Renal pelvis (tissue), 4 donors: ENCODE results near the gene TNS4. TPM values are rescaled to one million over a fixed set of nuclear protein-coding genes. Genes with fewer than 3 reads are reported as not detected.

Experiments used
- DNase-seq: peaks from one replicate; pipeline ENCODE4 v3.0.0-alpha.2; 2013
- polyA plus RNA-seq, 3 donors: library from polyadenylated mRNA; unstranded; fragments of 120-200 nt; gene quantifications; one replicate each; pipeline ENCODE4 v1.2.1, GENCODE V29; 2013; ENCODE audit not compliant: insufficient read length in 3 of 3

Gene TNS4
- polyA plus RNA-seq, 3 donors = 0.01 to 0.08 TPM; not detected in 1

DNA sequence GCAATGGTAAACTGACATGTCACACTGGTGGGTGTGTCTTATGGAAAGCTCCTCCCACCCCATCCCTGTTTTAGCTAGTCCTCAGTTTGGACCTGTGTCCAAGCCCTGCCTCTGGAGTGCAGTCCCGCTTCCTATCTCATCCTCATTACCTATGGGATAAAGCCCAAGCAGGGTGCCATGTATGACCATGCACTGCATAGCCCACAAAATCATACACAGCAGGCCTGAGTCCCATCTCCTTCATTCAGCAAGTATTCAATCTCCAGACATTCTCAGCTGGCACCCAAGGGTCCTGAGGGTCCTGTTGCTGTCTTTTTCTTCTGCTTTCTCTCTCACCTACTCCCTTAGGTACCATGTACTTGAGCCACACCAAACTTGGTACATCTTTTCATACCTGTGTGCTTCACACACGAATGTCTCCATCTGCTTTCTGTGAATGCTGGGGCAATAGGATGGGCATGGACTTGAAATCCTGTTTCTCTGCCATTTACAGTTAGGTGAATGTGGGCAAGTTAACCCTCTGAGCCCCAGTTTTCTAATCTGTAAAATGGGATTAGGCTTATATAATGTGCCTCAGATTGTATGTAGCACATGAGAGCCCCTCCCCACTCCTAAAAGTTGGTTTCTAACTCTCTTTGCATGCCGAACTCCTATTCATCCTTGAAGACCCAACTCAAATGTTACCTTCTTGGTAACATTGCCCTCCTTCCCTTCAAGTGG is 28.5 kb downstream of the TNS4 start:
- DNase-seq = no peak

DNA sequence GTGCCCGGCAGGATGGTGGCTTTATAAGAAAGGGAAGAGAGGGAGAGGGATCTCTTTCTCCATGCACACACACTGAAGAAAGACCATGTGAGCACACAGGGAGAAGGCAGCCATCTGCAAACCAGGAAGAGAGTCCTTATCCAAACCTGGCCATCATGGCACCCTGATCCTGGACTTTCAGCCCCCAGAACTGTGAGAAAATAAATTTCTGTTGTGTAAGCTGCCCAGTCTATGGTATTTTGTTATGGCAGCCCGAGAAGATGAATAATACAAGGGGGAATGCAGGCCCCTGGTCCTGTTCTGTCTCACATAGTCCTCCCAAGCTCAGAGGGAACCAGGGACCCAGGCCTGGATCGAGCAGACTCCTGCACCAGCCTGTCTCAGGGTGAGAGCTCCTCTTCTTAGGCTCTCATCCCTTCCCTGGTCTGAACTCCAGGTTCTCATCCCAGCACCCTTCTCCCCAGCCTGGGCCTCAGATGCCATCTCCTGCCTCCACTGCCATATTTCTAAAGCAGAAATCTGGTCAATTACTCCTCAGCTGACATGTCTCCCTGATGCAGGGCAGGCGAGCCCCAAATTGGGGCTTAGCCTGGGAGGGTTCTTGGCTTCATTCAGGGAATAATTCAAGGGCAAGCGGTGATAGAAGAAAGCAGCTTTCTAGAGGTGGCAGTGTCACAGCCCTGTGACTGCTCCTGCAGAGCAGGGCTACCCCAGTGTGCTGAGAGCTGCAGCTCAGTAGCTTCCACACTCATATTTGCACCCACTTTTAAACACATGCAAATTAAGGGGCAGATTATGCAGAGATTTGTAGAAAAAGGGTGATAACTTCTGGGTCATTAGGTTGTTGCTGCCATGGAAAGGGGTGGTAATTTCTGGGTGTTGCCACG is 29.3 kb downstream of the TNS4 start:
- DNase-seq = no peak

DNA sequence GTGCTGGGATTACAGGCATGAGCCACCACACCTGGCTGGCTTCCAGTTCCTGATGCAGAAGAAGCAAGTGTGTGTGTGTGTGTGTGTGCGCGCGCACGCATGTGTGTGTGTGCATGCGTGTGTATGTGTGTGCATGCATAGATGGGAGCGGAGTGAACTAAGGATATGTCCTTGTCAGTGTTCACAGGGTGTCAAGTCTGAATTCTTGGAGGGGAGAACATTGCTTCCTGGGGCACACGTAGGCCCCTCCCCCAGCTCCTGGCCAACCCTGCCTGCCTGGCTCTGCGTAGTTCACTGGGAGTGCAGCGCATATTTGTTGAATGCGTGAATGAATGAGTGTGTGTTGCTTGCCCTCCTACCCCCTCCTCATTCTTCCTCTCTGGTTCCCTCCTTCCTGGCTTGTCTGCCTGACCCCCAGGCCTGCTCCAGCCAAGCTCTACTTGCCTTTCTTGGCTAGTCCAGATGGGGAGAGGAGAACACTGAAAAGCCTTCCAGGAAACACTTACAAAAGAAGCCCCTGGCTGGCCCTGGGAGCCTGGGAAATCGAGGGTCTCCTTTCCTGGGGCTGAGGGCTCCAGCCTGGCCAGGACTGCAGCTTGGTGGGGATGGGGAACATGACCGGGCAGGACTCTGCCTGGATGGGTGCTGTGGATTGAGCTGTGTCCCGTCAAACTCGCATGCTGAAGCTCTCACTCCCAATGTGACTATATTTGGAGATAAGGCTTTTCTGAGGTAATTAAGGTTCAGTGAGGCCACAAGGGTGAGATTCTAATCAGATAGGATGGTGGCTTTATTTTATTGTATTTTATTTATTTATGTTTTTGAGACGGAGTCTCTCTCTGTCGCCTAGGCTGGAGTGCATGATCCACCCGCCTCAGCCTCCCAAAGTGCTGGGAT is 30.2 kb downstream of the TNS4 start:
- no peak for DNase-seq

DNA sequence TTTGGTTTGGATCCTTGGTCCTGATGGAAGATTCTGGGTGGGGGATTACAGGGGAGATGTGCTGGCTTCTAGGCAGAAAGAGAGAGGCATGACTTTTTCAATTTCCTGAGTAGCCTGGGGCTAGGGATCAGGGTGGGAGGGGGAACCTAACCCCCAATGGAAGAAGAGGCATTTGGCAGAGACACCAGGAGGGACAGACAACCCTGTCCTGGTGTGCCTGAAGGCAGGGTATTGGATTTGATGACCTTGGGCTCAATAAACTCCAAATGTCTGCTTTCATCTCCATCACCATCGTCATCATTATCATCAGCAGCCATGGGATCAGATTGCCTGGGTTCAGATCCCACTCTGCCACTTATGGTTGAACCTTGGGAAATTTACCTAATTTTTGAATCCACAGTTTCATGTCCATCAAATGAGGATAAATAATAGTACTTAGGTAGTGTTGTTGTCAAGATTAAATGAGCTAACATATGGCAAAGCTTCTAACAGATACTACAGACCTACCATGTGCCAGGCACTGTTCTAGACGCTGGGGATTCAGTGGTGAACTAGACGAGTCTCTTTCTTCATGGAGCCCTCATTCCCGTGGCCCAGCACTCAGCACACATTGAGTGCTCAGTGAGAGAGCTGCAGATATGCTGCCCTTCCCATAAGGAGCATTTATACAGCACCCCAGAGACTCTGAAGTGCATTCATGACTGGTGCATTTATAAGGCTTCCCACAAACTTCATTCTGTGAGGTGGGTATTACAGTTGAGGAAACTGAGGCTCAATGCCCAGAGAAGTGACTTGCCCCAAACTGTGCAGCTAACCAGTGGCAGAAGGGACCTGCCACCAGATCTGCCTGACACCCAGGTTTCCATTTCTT is 31.4 kb downstream of the TNS4 start:
- no peak for DNase-seq

DNA sequence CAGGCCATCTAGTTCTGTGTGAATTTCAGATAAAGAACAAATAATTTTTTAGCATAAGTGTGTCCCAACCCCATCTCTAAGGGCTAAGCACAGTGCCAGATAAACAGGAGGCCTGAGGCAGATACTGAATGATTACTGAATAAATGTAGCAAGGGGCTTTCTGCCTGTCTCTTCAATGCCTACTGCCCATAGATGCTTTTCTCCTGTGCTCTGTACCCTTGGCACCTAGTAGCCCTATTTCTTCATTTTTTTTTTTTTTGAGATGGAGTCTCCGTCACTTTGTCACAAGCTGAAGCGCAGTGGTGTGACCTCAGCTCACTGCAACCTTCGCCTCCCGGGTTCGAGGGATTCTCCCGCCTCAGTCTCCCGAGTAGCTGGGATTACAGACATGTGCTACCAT is 32.9 kb downstream of the TNS4 start:
- no peak for DNase-seq

DNA sequence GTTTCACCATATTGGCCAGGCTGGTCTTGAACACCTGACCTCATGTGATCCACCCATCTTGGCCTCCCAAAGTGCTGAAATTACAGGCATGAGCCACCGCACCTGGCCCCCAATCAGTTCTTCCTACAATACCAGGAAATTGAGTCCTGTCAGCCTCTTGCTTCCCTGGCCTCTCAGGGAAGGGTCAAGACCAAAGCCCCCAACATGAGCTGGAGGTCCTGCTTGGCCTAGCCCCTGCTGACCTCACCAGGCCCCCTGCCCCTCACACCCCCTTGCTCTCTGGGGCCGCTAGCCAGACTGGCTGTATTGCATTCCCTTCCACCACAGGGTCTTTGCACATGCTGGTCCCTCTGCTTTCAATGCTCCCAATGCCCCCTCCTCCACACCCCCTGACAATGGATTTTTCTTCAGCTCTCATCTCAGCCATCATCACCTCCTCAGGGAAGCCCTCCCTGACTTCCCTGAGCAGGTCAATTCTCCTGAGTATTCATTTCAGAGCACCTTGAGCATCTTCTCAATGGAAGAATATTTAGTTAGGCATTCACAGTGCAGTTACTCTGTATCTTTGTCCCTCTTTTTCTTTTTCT is 34.0 kb downstream of the TNS4 start:
- DNase-seq = no peak

DNA sequence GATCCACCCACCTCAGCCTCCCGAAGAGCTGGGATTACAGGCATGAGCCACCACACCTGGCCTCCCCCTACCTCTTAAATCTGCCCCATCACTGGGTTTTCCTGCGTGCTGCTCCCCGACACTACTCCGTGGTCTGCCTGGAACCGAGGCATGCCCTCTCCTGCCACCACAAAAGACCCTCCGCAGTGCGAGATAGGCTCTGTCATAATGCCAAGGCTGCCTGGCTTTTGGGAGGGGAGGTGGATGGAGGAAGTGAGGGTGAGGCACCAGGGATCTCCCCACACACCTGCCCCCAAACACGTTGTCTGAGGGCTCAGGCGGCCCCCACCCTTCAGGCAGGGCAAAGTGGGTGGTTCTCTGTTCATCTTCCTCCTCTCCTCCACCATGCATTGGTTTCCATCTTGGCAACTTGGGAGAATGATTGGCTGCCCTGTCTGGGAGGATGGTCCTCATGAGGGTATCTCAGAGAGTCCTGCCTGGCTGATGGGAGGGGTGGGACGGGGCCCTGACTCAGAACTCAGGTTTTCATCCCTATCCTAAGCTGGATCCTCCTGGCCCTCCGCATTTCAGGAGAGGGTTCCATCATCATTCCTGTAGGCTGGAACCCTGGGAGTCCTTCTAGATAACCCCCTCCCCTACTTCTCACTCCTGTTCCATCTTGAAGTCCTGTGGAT is 35.0 kb downstream of the TNS4 start:
- no peak for DNase-seq

DNA sequence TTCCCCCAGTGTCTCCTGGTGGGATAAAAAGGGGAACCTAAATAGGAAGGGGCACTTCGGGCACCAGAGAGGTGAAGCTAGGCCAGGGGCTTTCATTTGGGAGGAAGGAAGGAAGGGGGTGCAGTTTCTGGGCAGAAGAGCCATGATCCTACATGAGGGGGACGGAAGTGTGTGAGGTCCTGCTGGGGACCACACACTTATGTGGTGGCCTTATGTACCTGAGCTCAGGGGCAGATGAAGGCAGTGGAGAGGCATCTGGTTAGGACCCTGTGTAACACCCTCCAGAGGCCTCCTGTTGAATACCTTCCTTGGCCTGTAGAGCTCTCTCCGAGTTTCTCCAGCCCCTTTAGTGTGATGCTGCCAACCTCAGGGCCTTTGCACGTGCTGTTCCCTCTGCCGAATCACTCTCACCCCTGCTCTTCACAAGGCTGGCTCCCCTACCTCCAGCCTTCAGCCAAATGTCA is 37.0 kb downstream of the TNS4 start:
- DNase-seq = no peak

DNA sequence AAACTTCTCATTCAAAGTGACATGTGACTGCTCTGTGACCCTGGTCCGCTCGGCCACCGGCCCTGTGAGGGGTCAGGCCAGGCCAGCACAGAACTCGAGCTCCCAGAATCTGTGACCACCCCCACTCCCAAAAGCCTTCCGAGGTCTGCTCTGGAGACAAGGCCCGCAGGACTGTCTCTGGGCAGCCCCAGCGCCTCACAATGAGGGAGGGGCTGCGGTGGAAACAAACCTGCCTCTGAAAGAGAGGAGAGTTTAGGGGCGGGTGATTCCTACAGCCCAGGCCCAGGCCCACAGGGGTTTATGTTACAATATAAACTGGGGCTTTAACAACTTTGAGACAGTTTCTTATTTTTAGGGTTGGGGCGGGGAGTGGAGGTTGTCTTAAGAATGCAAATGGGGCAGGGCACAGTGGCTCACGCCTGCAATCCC is 38.3 kb downstream of the TNS4 start:
- no peak for DNase-seq

DNA sequence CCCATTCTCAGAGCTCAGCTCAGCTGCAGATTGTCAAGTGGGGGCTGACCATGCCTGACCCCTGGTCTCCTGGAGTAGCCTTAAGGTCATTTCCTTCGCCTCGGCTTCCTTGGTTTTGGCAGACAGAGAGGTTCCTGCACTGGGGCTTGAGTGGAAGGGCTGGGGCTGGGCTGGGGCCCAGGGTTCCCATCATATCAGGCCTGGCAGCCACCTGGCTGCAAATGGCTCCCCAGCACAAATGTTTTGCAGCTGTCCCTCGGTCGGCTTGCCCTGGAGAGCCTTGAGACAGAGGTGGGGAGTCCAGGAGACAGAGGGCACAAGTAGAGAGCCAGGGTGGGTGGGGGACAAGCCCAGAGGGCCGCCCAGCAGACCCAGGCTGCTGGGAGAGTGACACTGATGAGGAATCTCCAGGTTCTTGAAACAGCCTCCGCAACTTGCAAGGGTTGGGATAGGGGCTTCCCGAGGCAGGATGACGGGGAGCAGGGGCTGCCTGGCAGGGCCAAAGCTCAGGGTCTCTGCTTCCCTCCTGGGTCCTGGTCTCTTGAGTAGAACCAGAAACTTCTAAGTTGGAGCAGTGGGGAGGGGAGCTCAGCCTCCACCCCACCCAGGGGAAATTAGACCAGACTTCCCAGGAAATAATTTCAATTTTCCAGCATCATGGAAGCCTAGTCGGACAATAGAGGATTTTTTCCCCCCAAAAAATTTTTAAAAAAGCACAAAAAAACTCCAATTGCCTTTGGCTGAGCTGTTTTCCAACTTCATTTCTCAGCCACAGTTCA is 38.9 kb downstream of the TNS4 start:
- DNase-seq = no peak

DNA sequence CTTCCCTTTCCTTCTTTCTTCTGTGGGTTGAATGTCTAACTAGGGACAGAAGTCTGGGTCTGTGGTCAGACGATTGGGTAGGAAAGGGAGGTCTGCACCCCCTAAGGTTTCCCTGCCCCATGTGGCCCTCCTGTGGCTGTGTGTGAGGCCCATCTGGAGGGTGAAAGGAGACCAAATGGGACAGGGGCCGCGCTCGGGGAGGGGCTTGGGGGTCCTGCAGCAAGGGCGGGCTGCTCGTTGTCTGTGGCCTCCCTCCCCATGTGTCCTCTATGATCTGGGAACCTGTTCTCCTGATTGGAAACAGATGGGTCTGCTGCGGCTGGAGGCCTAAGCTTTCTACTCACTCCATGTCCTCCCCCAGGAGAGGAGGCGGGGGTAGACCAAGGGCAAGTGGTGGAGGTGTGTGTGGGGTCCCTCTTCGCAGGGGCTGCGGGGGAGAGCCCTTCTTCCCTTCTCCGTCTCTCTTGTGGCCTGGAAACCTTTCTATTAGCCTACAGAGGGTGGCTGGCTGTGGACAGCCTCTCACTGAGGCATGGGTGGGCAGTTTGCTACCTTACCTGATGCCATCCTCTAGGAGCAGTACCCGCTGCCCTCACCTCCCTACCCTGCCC is 39.6 kb downstream of the TNS4 start:
- DNase-seq = no peak

DNA sequence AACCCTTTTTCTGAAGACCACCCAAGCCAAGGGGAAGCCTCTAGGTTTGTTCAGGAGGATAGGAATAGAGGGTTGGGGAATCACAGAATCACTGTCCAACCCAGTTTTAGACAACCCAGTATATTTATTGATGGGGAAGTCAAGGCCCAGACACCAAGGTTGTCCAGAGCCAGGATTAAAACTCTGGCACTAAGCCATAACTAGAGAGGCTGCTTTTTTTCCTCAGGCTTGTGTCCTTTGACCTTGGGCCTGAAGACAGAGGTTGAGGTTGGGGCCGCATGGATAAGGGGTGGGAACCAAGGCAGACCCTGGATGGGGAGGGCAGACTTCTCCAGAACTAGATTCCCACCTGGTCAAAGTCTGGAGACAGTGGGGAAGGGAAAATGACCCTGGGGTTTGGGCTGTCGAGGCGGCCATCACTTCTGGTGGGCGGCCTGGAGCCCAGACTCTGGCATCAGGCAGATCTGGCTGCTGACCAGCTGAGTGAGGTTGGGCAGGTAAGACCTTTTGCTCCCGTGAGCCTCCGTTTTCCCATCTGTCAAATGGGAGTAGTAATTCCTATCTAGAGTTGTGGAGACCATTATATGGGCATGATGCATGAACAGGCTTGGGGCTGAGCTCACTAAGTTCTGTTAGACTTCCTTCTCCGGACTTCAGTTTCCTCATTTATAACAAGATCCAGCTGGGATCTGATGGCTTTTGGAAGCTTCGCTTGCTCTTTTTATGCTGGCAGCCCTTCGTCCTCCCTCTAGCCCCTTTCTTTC is 40.3 kb downstream of the TNS4 start:
- DNase-seq = no peak

DNA sequence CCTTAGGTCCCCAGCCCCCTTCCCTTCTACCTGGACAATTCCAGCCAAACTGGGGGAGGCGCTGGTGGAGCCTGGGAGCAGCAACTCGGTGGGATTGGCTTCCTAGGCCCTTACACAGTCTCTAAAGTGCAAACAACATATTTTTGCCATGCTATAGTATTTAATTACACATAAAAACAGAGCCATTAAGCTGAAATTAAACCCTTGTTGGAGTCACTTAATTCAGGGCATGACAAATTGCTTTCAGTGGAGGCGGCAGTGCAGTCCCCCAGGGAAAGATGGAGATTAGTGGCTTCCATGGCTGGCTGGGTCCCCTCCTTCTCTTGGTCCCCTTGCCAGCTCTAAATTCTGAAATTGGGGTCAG is 40.8 kb downstream of the TNS4 start:
- peak; percentile 70 for DNase-seq

DNA sequence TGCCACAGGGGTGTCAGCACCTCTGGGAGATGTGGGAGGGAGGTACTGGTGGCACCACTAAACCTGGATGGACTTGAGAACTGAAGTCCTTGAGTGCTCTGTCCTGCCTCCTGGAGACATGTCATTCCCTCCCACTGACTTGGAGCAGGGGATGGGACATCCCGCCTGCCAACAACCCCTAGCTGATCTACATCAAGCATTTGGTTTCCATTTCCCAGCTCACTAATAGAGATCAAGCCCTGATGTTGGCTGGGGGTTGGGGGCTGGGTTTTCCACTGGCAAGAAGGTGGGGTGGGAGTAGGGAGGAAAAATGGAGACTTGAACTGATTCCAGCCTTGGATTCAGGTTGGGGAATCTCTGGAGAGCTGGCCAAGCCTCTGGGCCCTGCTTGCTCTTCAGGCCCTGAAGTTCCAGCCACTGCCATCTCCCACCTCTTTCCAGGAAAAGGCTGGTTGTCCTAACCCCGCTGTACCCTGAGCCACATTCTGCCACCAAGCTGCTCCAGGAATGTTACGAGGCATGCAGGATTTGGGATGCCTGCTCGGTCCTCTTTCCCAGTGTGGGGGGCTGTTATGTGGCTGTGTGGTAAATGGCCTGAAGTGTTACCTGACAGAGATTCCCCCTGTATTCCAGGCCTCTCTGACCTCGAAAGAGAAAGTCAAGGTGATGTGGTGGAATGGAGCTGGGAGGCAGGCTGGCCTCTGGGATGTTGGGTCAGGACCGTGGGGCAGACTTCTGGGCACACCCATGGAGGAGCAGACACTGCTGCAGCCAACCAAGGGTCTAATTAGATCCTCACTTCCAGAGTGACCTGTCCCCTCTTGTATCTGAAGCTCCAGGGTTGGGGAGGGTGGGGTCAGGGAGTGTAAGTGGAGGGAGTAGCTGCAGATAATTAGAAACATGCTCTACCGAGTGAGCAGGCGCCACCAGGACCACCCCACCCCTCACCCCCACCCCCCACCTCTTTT is 41.5 kb downstream of the TNS4 start:
- DNase-seq = no peak

DNA sequence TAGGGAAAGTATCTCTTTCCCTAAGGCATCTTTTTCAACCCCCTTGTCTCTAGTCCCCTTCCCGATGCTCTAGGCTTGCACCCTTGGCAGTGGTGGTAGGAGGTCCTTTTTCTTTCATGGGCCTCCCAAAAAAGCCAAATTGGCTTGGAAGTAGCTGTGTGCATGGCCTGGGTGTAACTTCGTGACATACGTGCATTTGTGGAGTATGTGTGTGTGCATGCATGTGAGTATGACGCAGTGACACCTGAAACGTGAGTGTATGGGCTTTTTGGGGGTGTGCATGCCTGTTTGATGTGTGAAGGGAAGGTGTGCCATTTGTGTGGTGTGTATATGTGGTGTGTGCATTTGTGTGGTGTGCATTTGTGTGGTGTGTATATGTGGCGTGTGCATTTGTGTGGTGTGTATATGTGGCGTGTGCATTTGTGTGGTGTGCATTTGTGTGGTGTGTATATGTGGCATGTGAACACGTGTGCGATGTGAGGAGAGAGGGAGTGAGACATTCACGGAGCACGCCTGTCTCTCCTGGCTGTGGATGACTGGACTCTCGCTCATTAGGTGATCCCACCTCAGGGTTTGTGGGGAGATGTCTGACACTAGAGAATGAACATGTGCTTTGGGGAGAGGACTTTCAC is 42.5 kb downstream of the TNS4 start:
- no peak for DNase-seq
